Limb (tissue), 2 donors: ENCODE results near the gene PRKCB.
"Not testable (repeated sequence)": the region's sequence is repeated elsewhere in the genome, so short reads cannot be mapped to it uniquely, and the experiment has no call there.

Source experiments
- DNase-seq, 2 donors: peaks; one replicate each; pipeline ENCODE4 v3.0.0-alpha.2; 2016; ENCODE audit errors: extremely low spot score in 2 of 2

Gene PRKCB

GRCh38 chr16:24129412-24129918 is 293.7 kb downstream of the PRKCB start:
- DNase-seq = no peak

GRCh38 chr16:24130494-24131085 is 294.8 kb downstream of the PRKCB start:
- no peak for DNase-seq

- DNase-seq = no peak
These were observed 295.5 kb downstream of the PRKCB start for GRCh38 chr16:24131294-24131693.

- DNase-seq = no peak
These were observed 296.4 kb downstream of the PRKCB start for GRCh38 chr16:24132048-24132796.

GRCh38 chr16:24132797-24133155 is 297.0 kb downstream of the PRKCB start:
- no peak for DNase-seq

GRCh38 chr16:24135624-24136565 is 300.1 kb downstream of the PRKCB start:
- DNase-seq = no peak

- no peak for DNase-seq
These were observed 302.2 kb downstream of the PRKCB start for GRCh38 chr16:24138024-24138423.

GRCh38 chr16:24138575-24138974 is 302.8 kb downstream of the PRKCB start:
- no peak for DNase-seq

- no peak for DNase-seq
These were observed 303.5 kb downstream of the PRKCB start for GRCh38 chr16:24139282-24139681.

GRCh38 chr16:24140730-24141129 is 304.9 kb downstream of the PRKCB start:
- DNase-seq = no peak

GRCh38 chr16:24141466-24141865 is 305.7 kb downstream of the PRKCB start:
- DNase-seq = no peak

GRCh38 chr16:24141917-24142316 is 306.1 kb downstream of the PRKCB start:
- DNase-seq = no peak

- DNase-seq = no peak
These were observed 310.1 kb downstream of the PRKCB start for GRCh38 chr16:24145927-24146326.

GRCh38 chr16:24146518-24146917 is 310.7 kb downstream of the PRKCB start:
- DNase-seq = no peak

- DNase-seq = no peak
These were observed 313.3 kb downstream of the PRKCB start for GRCh38 chr16:24149102-24149501.

GRCh38 chr16:24150282-24150681 is 314.5 kb downstream of the PRKCB start:
- no peak for DNase-seq

GRCh38 chr16:24151482-24151939 is 315.7 kb downstream of the PRKCB start:
- DNase-seq = no peak

GRCh38 chr16:24152048-24152447 is 316.3 kb downstream of the PRKCB start:
- DNase-seq = not testable (repeated sequence)

- DNase-seq = no peak
These were observed 317.0 kb downstream of the PRKCB start for GRCh38 chr16:24152826-24153225.

GRCh38 chr16:24156777-24157176 is 321.0 kb downstream of the PRKCB start:
- no peak for DNase-seq

- no peak for DNase-seq
These were observed 328.2 kb downstream of the PRKCB start for GRCh38 chr16:24163935-24164334.

GRCh38 chr16:24164416-24164815 is 328.6 kb downstream of the PRKCB start:
- no peak for DNase-seq
